HG03520 (cell line): ENCODE measurements around the gene CUTA.

Source experiments
- ATAC-seq: cut with Tn5 transposase; IDR thresholded peaks from one replicate; pipeline ENCODE4 v1.9.1; 2021; ENCODE audit warnings: mild to moderate bottlenecking, moderate library complexity; ENCODE audit not compliant: unreplicated experiment

Gene CUTA

DNA sequence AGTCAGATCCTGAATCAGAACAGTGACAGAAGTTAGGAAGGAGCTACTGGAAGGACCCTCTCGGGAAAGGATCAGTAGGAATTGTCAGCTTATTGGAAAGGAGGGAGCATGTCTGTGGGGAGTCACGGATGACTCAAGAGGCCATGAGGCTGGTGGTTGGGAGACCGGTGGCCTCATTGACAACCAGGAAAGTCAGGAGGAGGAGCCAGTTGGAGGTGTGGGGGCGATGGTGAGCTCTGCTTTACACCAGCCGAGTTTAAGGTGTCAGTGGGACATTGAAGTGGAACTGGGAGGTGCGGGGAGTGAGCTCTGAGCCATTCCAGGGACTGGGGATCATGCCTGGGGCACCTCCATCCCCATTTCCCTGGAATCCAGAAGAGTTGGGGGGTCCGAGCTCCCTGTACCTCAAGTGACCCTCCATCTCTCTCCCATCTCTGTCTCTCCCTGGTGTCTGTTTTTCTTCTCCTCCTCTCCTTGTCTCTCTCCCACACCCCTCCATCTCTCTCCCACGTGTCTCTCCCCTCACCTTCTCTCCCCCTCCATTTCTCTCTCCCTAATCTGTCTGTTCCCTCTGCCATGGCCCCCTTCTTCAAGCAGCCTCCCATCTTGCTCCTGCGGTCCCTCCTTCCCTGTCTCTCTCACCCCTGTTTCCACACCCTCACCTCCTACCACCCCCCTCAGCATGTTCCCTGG, 22.2 kb upstream of the CUTA start:
- no peak for ATAC-seq

DNA sequence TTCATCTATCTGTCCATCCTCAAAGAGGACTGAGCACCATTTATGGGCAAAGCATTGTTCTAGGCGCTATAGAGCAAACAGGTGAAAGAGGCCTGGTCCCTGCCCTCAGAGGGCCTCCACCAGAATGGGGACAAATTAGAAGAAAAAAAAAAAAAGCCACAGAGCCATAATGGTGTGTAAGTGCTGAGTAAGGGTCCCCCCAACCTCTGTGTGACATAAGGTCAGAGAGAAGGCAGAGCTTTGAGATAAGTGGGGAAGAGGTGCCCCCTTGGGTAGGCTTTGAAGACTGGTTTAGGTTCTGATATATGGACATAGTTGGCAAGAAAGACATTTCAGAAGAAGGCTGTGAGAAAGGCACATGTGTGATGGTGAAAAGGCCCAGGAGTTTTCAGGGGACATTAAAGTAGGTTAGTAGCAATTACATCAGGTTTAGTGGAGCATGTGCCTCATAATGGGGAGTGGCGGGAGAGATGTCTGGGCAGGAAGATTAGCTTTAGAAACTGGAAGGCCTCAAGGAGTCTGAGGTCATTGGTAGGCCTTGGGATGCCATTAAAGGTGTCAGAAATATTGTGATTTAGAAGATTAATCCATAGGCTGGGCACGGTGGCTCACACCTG, 21.2 kb upstream of the CUTA start:
- no peak for ATAC-seq

DNA sequence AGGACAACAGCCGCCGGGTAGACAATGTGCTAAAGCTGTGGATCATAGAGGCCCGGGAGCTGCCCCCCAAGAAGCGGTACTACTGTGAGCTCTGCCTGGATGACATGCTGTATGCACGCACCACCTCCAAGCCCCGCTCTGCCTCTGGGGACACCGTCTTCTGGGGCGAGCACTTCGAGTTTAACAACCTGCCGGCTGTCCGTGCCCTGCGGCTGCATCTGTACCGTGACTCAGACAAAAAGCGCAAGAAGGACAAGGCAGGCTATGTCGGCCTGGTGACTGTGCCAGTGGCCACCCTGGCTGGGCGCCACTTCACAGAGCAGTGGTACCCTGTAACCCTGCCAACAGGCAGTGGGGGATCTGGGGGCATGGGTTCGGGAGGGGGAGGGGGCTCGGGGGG, 19.8 kb upstream of the CUTA start:
- ATAC-seq, result no peak

DNA sequence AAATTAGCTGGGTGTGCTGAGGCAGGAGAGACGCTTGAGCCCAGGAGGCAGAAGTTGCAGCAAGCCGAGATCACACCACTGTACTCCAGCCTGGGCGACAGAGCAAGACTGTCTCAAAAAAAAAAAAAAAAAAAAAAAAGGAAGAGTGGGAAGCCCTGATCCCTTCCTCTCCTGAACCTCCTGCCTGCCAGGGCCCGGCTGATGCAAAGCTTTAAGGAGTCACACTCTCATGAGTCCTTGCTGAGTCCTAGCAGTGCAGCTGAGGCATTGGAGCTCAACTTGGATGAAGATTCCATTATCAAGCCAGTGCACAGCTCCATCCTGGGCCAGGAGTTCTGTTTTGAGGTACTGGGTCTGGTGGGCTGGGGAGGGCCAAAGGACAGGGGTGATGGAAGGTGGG, 17.1 kb upstream of the CUTA start:
- no peak for ATAC-seq

DNA sequence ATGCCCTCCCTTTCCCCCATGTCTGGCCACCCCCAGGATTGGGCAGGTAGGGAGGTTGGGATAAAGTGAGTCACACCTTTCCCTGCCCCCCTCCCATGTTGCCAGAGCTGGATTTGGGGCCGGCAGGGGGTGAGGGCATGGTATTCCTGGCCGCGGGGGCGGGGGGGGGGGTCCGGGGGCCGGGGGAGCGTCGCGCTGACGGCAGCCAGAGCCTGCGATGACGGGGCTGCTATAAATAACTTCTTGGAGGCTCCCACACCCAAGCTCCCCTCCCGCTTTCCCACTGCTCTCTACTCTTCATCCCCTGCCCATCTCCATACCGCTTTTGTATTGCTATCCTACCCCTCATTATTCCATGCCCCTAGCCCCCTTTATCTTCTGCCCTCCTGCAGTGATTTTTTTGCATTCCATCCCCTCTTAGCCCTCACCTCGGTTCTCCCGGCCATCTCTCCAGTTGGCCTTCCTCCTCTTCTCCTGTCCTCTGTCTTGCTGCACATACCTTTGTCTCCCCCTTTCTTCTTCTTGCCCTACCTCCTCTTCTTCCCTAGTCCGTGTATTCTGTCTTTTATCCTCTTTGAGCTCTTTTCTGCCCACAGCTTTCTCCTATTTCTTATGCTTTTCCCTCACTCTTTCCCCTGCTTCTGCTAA, 15.8 kb upstream of the CUTA start:
- ATAC-seq, result no peak

DNA sequence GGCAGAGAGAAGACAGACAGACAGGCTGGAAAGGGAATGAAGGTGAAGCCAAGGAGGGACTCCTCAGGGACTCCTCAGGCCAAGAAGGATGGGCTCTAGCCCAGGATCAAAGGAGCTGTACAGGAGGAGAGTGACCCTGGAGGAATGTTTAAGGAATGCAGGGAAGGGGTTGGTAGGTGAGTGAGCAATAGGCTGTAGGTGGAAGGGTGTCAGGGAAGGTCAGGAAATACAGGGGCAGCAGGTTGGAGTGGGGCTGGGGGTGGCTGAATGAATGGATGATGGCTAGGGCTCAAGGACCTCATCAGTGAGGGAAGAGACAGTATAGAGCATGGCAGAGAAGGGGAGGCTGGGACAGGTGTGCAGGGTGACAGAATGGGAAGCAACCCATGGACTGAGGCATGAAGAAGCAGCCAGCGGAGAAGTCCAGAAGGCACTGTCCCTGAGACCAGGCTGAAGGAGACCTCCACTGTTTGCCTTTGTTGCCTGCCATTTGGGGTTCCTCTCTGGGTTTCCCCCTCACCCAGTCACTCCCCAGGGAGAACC, 15.2 kb upstream of the CUTA start:
- ATAC-seq, result no peak

DNA sequence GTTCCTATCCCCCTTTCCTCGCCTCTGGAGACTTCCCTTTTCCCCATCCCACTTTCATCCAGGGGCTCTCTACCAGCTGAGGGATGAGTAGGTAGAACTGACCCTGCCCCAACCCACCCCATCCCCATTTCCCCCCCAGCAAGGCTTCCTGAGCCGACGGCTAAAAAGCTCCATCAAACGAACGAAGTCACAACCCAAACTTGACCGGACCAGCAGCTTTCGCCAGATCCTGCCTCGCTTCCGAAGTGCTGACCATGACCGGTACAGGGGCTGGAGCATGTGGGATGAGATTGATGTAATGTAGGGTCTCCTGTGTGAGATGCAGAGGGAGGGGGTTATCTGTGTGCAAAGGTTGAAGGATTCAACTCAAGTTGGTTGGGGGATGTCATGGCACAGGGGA, 14.6 kb upstream of the CUTA start:
- no peak for ATAC-seq

DNA sequence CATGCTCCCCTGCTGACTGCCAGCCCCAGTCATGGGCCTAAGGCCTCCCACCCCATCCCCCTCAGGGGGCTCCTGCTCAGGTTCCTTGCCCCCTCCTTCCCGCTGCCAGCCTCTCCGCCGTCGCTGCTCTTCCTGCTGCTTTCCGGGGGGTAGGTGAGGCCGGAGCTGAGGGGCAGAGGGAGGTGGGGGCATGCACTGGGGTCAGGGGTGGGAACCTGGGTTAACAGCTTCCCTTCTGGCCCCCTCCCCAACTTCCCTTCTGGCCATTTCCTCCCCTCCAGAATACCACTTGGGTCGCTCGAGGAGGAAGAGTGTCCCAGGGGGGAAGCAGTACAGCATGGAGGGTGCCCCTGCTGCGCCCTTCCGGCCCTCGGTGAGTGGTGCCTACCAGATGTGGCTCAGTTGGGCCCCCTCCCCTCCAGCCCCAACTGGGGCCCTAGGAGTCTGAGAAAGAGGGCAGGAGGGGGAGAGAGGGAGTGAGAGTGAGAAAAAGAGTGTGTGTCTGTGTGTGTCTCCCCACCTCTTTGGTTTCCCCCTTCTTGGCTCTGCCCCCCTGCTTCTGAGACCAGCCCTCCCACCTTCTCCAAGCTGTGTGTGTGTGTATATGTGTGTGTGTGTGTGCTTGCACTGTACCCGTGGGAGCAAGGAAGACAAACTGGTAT, 14.1 kb upstream of the CUTA start:
- ATAC-seq, result no peak

DNA sequence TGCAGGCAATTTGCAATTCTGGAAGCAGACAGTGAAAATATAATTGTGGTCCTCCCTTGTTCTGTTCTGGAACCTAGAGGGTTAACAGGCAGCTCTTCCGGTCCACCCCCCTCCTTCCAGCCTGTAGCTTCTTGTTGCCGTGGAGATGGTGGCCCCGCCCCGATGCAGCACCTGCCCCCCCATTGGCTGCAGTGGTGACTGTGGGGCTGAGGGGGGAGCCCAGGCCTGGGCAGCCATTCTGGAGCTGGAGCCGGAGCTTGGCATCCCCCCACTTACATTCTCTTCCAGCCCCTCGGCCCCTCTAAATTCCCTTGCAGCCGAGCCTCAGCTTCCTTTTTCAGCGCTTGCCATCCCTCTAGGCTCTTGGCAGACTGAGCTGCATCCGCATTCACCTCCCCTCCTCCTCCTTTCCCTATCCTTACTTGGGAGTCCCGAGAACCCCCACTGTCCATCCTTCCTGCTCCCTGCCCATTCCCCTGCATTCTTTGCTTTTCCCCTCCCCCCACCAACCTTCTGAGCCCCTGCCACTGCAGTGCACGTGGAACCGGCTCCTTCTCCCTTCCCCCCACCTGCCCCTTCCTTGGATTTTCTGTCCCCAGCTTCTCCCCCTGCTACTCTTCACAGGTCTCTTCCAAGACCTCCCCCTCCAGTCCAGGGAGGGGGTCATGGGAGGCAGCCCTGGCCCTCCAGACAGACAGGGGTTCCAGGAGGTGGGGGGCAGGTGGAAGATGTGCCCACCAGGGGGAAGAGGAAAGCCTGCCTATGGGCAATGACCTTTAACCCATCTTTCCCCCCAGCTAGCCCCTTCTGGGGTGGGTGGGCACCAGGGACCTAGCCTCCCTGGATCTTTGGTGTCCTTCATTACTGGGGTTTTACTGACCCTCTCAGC, 13.3 kb upstream of the CUTA start:
- ATAC-seq, result no peak

DNA sequence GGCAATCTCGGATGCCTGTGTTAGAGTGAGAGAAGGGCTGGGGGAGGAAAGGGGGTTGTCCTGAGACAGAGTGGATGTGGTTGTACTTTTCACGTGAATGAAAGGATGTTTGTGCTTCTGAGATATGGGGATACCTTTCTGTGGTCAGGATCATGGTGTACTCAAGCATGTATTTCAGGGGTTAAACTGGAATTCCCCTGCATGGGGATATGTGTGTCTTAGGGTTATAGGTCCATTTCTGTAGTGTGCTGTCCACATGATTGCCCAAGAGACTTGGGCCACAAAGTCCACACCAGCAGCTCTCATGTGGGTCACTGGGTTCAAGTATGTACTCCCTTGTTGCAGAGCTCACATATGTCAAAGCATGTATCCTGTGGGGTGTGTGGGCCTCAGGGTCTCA, 12.4 kb upstream of the CUTA start:
- ATAC-seq, result no peak

DNA sequence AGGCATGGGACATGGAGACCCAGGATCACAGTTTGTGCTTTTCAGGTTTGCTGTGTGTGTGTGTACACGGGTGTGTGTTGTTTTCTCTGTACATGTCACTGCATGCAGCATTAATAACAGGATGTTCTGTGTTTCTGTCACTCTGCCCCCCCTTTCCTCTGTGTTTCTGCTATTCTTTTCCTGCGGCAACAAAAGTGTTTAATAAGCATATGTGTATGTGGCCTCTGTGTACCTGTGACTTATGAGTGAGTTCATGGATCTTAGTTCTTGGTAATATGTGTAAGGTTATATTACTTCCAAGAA, 11.8 kb upstream of the CUTA start:
- no peak for ATAC-seq

DNA sequence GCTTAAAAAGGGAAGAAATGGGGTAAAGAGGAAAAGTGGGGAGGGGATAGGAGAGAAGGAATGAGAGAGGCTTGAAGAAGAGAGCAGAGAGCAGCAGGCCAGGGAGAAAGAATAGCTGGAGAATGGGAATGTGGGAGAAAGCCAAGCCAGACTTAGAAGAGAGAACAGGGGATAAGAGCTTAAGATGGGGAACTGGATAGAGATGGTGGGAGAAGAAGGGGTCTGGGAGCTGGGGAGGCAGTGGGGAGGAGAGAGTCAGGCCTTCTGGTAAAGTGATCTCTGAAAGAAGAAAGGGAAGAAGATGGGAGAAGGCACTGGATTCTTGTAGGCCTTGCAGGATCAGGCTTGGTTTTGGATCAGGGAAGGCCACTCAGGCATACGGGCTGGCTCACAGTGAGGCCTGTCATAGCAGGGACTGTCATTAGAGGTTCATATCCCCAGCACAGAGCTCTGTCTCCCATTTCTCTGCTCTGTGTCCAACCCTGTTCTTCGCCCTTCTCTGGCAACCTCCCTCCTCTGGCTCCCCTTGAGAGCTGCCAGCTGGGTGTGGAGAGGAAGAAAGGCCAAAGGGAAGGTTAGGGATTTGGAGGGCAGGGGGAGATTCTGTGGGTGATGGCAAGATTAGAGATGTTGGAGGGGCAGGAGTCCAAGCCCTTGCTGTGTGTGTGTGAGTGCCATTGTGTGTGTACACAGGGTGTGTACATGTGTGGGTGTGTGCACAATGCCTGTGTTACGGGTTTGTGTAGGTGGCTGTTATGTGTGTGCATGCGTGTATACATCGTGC, 11.3 kb upstream of the CUTA start:
- ATAC-seq, result no peak

DNA sequence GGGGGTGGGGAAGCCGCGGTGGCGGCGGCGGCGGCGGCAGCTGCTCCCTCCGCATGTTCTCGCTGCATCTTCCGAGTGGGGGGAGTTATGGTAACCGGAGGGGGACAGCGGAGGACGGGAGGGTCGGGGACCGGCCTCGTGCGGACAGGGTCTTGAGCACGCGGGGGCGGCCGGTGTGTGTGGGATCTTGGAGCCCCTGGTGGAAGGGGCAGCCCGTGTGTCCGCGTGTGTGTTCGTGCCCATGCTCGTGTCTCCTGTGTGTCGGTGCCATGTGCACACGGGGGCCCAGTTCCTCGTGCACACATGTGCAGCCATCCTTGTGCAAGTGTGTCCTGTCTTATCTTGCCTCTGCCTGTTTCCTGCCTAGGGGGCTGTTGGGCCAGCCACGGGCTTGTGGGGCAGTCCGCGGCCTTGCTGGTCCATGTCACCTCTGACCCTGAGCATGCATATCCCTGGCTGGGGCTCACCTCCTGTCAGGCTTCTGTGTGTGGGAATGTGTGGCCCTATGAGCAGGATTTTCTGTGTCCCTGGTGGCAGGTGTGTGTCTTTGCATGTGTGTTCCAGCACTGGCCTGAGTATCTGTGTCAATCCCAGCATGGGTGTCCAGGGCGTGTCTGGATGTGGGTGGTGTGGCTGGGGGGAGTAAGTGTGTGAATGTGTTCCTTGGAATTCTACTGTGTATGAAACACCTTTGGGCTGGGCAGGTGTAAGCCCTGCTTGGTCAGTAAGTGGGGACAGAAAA, 10.5 kb upstream of the CUTA start:
- ATAC-seq, result no peak

DNA sequence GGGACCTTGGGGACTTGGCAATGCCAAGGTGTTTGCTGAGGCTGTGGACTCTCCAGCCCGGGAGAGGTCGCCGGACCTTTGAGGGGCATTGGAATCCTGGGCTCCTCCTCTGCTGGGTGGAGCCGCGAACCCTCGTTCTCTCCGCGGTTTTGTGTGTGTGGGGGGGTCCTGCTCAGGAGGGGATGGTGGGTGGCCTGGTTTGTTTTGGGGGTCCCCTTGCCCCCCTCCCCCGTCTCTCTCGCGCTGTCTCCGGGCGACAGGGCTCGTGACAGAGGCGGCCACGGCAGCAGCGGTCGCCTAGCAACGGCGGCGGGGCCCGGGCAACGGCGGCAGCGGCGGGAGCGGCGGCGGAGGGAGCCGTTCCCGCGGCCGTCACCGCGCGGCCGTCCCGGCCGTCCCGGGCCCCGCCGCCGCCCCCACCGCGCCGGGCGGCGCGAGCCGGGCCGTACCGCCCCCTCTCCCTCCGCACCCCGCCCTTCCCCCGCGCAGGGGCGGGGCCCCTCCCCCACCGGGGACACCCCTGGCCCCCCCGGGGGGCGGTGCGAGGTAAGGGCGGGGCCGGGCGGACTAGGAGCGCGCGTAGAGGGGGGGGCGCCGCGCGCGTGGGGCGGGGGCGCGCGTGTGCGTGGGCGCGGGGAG, 9.8 kb upstream of the CUTA start:
- no peak for ATAC-seq

DNA sequence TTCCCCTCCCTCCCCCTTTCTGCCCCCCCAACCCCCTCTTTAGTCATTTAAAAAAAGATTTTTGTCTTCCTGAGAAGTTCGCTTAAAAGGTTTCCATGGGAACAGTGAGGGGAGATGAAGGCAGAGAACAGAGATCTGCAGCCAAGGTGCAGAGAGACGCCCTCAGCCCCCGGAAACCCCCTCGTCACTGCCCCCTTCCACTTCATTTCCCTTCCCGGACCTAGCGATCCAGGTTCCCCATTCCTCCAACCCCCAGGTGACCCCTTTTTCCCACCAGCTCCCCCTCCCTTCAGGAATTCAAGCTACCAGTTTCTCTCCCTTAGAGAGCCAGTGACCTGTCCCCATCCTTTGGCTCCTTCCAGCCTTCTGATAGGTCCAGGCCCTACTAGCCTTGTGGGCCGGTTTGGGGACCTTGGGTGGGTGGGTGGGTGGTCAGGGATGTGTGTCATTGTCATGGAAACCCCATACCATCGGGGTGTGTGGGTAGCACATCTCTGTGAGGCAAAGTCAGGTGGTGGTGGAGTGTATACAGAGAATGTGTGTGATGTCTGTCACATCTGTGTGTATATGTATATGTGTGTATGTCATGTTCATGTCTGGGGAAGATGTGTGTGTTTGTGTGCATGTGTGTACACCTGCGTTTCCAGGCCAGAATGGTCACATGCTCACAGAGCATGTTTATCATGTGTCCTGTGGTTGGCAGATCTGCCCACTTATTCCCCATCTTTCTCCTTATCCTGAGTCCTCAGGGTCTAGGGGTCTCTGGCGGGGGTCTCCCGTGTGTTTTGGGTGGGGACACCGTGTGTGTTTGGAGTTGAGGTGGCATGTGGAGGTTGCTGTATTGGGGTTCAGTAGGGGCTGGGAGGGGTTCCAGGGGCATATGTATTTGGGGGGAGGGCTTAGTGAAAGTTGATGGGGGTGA, 8.9 kb upstream of the CUTA start:
- ATAC-seq, result no peak

DNA sequence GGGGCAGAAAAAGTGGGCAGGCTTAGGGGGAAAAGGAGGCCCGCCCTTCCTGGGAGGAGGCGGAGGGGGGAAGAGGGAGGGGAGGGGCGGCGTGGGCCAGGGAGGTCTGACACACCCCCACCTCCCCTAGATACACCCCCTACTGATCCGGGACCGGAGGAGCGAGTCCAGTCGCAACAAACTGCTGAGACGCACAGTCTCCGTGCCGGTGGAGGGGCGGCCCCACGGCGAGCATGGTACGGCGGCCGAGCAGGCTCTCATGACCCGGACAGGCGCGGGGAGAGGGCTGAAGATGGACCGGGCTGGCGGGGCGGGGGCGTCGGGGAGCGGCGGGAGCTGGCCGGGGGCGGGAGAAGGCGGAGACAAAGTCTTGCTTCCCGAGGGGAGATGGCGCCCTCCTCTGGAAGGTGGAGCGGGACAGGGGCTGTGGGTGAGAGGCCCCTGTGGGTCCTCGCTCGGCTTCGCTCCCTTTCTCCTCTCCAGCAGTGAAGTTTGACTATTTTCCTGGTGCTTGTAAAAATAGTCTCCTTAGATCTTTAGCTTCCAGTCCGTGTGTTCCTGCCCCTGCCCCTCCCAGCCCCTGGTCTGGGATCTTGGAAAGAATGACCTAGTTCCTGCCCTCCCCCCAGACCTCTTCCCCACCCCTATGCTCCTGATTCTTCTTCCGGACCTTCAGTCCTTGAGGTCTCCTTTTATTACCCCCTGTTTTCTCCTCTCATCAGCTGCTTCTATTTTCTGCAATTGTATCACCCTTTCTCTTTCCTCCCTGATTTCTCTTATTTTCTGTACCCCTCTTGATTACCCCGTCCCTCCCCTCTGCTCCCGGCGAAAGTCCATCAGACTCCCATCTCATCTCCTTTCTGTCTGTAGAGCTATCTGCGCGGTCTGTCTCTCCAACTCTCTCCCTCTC, 8.0 kb upstream of the CUTA start:
- ATAC-seq, result no peak
